SU-DHL-6 (cell line): ENCODE results near the gene STRBP.

Experiments
- CTCF ChIP-seq: fragments of 200-600 bp; sonication (generic); IDR thresholded peaks from one replicate; pipeline ENCODE4 v1.5.1; 2017; ENCODE audit warnings: antibody characterized with exemption, mild to moderate bottlenecking, low read length, moderate library complexity; ENCODE audit not compliant: insufficient read depth, poor library complexity, severe bottlenecking
- EZH2phosphoT487 ChIP-seq: fragments of 200-600 bp; sonication (generic), shearing (Covaris generic); conservative IDR thresholded peaks from 2 replicates; pipeline ENCODE4 v1.6.1; 2018; ENCODE audit warnings: mild to moderate bottlenecking, antibody characterized with exemption, low read length, moderate library complexity, mixed read lengths

DNA sequence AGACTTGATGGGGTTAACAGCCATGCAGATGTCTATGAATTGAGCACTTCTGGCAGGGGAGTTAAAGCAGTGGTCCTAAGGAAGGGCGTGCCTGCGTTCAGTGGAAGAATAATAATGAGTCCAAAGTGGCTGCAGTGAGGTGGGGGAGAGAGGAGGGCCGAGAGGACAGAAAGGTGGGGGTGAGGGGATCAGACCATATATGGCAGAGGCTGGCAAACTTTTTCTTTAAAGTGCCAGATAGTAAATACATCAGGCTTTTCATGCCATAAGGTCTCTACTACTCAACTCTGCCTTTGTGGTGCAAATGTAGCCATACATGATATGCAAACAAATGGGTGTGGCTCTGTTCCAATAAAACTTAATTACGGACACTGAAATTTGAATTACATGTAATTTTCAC, 77.1 kb downstream of the STRBP start:
- TF ChIP-seq CTCF (no peak), EZH2phosphoT487 (no peak)
